NCI-H1694 (cell line): Measurements from ENCODE around the gene TNIK.
"Not testable (repeated sequence)": the region's sequence is repeated elsewhere in the genome, so short reads cannot be mapped to it uniquely, and the experiment has no call there.

Experiments
- DNase-seq: peaks from one replicate; lab custom pipeline; 2025; lab: John Stamatoyannopoulos, UW

Gene TNIK

GRCh38 chr3:171255236-171255806 is 204.9 kb downstream of the TNIK start:
- DNase-seq = no peak

- DNase-seq = no peak
Measured at GRCh38 chr3:171254315-171254714, 205.9 kb downstream of the TNIK start.

GRCh38 chr3:171251835-171252234 is 208.4 kb downstream of the TNIK start:
- no peak for DNase-seq

- DNase-seq = no peak
Measured at GRCh38 chr3:171250444-171250843, 209.8 kb downstream of the TNIK start.

GRCh38 chr3:171249245-171249644 is 211.0 kb downstream of the TNIK start:
- no peak for DNase-seq

GRCh38 chr3:171248426-171249111 is 211.6 kb downstream of the TNIK start:
- DNase-seq = no peak

- DNase-seq = no peak
Measured at GRCh38 chr3:171245796-171246765, 214.1 kb downstream of the TNIK start.

- no peak for DNase-seq
Measured at GRCh38 chr3:171242951-171243350, 217.3 kb downstream of the TNIK start.

- DNase-seq = no peak
Measured at GRCh38 chr3:171242170-171242569, 218.0 kb downstream of the TNIK start.

- not testable (repeated sequence) for DNase-seq
Measured at GRCh38 chr3:171241655-171242054, 218.6 kb downstream of the TNIK start.

GRCh38 chr3:171240504-171240835 is 219.7 kb downstream of the TNIK start:
- DNase-seq = no peak

- DNase-seq = no peak
Measured at GRCh38 chr3:171239757-171240503, 220.3 kb downstream of the TNIK start.

- DNase-seq = no peak
Measured at GRCh38 chr3:171237009-171237385, 223.2 kb downstream of the TNIK start.

GRCh38 chr3:171236265-171237008 is 223.8 kb downstream of the TNIK start:
- DNase-seq = no peak

- no peak for DNase-seq
Measured at GRCh38 chr3:171234298-171235010, 225.8 kb downstream of the TNIK start.

GRCh38 chr3:171231361-171231760 is 228.8 kb downstream of the TNIK start:
- no peak for DNase-seq

GRCh38 chr3:171230865-171231264 is 229.3 kb downstream of the TNIK start:
- no peak for DNase-seq

GRCh38 chr3:171229173-171229572 is 231.0 kb downstream of the TNIK start:
- no peak for DNase-seq

- no peak for DNase-seq
Measured at GRCh38 chr3:171228240-171228639, 232.0 kb downstream of the TNIK start.

GRCh38 chr3:171227828-171228227 is 232.4 kb downstream of the TNIK start:
- DNase-seq = no peak

- no peak for DNase-seq
Measured at GRCh38 chr3:171227359-171227758, 232.8 kb downstream of the TNIK start.
